SU-DHL-6 (cell line): ENCODE data around the gene PCDHGC4.

Experiments used
- EZH2phosphoT487 ChIP-seq: fragments of 200-600 bp; sonication (generic), shearing (Covaris generic); conservative IDR thresholded peaks from 2 replicates; pipeline ENCODE4 v1.6.1; 2018; ENCODE audit warnings: mild to moderate bottlenecking, antibody characterized with exemption, low read length, moderate library complexity, mixed read lengths
- TF ChIP-seq, protein P1 (sequence below): fragments of 200-600 bp; sonication (generic); IDR thresholded peaks from one replicate; pipeline ENCODE4 v1.5.1; 2017; ENCODE audit warnings: antibody characterized with exemption, mild to moderate bottlenecking, low read length, moderate library complexity; ENCODE audit not compliant: insufficient read depth, poor library complexity, severe bottlenecking

DNA sequence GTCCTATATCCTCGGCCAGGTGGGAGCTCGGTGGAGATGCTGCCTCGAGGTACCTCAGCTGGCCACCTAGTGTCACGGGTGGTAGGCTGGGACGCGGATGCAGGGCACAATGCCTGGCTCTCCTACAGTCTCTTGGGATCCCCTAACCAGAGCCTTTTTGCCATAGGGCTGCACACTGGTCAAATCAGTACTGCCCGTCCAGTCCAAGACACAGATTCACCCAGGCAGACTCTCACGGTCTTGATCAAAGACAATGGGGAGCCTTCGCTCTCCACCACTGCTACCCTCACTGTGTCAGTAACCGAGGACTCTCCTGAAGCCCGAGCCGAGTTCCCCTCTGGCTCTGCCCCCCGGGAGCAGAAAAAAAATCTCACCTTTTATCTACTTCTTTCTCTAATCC lies 7.0 kb upstream of the PCDHGC4 start:
- TF ChIP-seq, protein P1, sequence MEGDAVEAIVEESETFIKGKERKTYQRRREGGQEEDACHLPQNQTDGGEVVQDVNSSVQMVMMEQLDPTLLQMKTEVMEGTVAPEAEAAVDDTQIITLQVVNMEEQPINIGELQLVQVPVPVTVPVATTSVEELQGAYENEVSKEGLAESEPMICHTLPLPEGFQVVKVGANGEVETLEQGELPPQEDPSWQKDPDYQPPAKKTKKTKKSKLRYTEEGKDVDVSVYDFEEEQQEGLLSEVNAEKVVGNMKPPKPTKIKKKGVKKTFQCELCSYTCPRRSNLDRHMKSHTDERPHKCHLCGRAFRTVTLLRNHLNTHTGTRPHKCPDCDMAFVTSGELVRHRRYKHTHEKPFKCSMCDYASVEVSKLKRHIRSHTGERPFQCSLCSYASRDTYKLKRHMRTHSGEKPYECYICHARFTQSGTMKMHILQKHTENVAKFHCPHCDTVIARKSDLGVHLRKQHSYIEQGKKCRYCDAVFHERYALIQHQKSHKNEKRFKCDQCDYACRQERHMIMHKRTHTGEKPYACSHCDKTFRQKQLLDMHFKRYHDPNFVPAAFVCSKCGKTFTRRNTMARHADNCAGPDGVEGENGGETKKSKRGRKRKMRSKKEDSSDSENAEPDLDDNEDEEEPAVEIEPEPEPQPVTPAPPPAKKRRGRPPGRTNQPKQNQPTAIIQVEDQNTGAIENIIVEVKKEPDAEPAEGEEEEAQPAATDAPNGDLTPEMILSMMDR, result no peak
- TF ChIP-seq EZH2phosphoT487, result no peak
